Caco-2 (cell line): Measurements from ENCODE around the gene CPAMD8. TPM values are rescaled to one million over a fixed set of nuclear protein-coding genes. Genes with fewer than 3 reads are reported as not detected.
"Not testable (repeated sequence)": the region's sequence is repeated elsewhere in the genome, so short reads cannot be mapped to it uniquely, and the experiment has no call there.

Experiments used
- BruUV-seq: library from RNA; stranded (reverse); fragments of 400-500 nt; replicated peaks from 2 replicates; lab custom pipeline; 2021; lab: Mats Ljungman, UMichigan
- CTCF ChIA-PET: fragments of 300-600 bp; sonication (Branson Sonifier 250); formaldehyde crosslinking; loops from one replicate; lab custom pipeline; 2022; ENCODE audit warnings: antibody characterized with exemption; lab: Charles Lee
- POLR2A ChIA-PET: fragments of 300-600 bp; sonication (Branson Sonifier 250); formaldehyde crosslinking; loops from one replicate; lab custom pipeline; 2022; ENCODE audit warnings: antibody characterized with exemption; lab: Charles Lee
- DNase-seq, 2 experiments: peaks; one replicate each; pipeline versions ENCODE4 v3.0.0 to v3.0.0-alpha.2; 2020 to 2022
- H3K27me3 ChIP-seq: replicated peaks from 2 replicates; pipeline ENCODE4 v1.6.0; 2011; ENCODE audit warnings: low read length; ENCODE audit not compliant: control insufficient read depth, insufficient read depth
- H3K36me3 ChIP-seq: 2 replicates; pipeline ENCODE4 v1.5.1; 2011; ENCODE audit warnings: low read length; ENCODE audit not compliant: control insufficient read depth, insufficient read depth
- H3K4me1 ChIP-seq: fragments of 250-450 bp; sonication (Bioruptor Pico); 2 replicates; pipeline ENCODE4 v1.5.1; 2020; ENCODE audit warnings: mild to moderate bottlenecking
- H3K4me3 ChIP-seq: 2 replicates; pipeline ENCODE4 v1.5.1; 2011; ENCODE audit warnings: low read depth, mild to moderate bottlenecking, control low read depth, low read length
- H3K9me3 ChIP-seq: fragments of 250-450 bp; sonication (Bioruptor Pico); 2 replicates; pipeline ENCODE4 v1.5.1; 2020; ENCODE audit warnings: mild to moderate bottlenecking, moderate library complexity
- H3K27ac Mint-ChIP-seq: one replicate; pipeline ENCODE4 v1.8.0; 2022; ENCODE audit warnings: mixed read lengths; ENCODE audit not compliant: unreplicated experiment
- H3K27me3 Mint-ChIP-seq: one replicate; pipeline ENCODE4 v1.8.0; 2022; ENCODE audit warnings: mixed read lengths; ENCODE audit not compliant: insufficient read depth, unreplicated experiment
- H3K36me3 Mint-ChIP-seq: one replicate; pipeline ENCODE4 v1.8.0; 2022; ENCODE audit warnings: mild to moderate bottlenecking, mixed read lengths; ENCODE audit not compliant: insufficient read depth, unreplicated experiment
- H3K4me1 Mint-ChIP-seq: one replicate; pipeline ENCODE4 v1.8.0; 2022; ENCODE audit warnings: low read depth, mixed read lengths; ENCODE audit not compliant: unreplicated experiment
- H3K4me3 Mint-ChIP-seq: one replicate; pipeline ENCODE4 v1.8.0; 2022; ENCODE audit warnings: mild to moderate bottlenecking, moderate library complexity, mixed read lengths; ENCODE audit not compliant: unreplicated experiment
- H3K9me3 Mint-ChIP-seq: one replicate; pipeline ENCODE4 v1.8.0; 2022; ENCODE audit warnings: mixed read lengths; ENCODE audit not compliant: unreplicated experiment
- intact Hi-C: fragments of 100-400 bp; cut with micrococcal nuclease; formaldehyde crosslinking; loops from one replicate; pipeline ENCODE4 v1.10.0; 2022; ENCODE audit not compliant: unreplicated experiment
- total RNA-seq: library from RNA; stranded (reverse); gene quantifications from 2 replicates; pipeline ENCODE4 v1.2.3, GENCODE V29; 2022
- TF ChIP-seq, protein P1 (sequence below), 2 experiments: fragments of 200-600 bp in 1 of 2; IDR thresholded peaks; 1 replicate in 1 of 2; 2 replicates in 1 of 2; pipeline versions ENCODE4 v1.5.1 to v1.8.0; 2011 to 2022; ENCODE audit warnings: antibody characterized with exemption in 1 of 2, control low read depth in 1 of 2, inconsistent platforms in 1 of 2, low read depth in 1 of 2, low read length in 1 of 2, mild to moderate bottlenecking in 1 of 2, moderate library complexity in 1 of 2; ENCODE audit not compliant: insufficient read depth in 1 of 2, severe bottlenecking in 1 of 2, unreplicated experiment in 1 of 2

Gene CPAMD8
- total RNA-seq, 1 experiment from 2014 or later = 1.1 TPM

DNA sequence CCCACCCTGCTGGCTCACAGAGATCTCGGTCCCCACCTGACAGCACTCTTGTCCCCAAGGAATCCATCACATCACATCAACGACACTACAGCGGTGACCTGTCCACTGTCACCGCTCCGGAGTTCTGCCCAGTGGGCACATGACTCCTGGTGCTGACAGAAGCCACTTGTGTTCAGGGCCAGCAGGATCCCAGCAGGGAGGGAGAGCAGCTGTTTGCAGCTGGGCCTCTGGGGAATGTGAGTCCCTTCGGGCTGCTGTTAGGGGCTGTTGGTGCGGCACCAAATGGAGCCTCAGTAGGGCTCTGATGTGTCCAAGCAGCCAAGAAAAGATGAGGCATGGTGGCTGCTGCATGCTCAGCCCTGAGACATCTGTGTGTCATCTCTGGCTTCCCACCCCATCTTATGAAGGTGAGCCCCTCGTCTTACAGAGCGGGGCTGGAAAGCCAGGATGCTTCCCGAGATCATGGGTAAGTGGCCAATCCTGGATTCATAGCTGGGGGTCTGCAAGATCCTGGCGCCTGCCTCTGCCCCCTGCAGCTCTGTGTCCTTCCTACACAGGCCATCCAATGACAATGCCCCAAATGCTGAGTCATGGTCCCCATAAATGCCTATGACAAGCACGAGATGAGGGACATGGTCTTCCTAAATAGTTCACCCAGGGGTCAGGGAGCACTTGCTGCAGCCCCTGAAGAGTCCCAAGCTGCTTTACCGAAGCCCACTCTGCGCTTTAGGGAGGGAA is 81.8 kb downstream of the CPAMD8 start:
- no peaks in the 10 kb centered on the region for H3K9me3 ChIP-seq
- H3K27me3 ChIP-seq = no peaks in the 10 kb centered on the region
- Mint-ChIP-seq H3K27ac (no peak overlapping the region), H3K36me3 (no peaks in the 10 kb centered on the region), H3K27me3 (peaks cover 9% of the 10 kb centered on the region), H3K4me3 (no peak overlapping the region), H3K4me1 (no peaks in the 10 kb centered on the region), H3K9me3 (peaks cover 9% of the 10 kb centered on the region)
- BruUV-seq = no TSS peak
- no peaks in the 10 kb centered on the region for H3K36me3 ChIP-seq
- ChIA-PET POLR2A (no interaction called here), CTCF (no interaction called here)
- no peak for DNase-seq
- H3K4me1 ChIP-seq = no peaks in the 10 kb centered on the region
- intact Hi-C loops = no loop called here
- TF ChIP-seq, protein P1, sequence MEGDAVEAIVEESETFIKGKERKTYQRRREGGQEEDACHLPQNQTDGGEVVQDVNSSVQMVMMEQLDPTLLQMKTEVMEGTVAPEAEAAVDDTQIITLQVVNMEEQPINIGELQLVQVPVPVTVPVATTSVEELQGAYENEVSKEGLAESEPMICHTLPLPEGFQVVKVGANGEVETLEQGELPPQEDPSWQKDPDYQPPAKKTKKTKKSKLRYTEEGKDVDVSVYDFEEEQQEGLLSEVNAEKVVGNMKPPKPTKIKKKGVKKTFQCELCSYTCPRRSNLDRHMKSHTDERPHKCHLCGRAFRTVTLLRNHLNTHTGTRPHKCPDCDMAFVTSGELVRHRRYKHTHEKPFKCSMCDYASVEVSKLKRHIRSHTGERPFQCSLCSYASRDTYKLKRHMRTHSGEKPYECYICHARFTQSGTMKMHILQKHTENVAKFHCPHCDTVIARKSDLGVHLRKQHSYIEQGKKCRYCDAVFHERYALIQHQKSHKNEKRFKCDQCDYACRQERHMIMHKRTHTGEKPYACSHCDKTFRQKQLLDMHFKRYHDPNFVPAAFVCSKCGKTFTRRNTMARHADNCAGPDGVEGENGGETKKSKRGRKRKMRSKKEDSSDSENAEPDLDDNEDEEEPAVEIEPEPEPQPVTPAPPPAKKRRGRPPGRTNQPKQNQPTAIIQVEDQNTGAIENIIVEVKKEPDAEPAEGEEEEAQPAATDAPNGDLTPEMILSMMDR (IDR thresholded peaks at IDR 0.05; ENCODE audit: insufficient read depth in 1 of 2, low read depth in 1 of 2, low read length in 1 of 2, severe bottlenecking in 1 of 2, unreplicated experiment in 1 of 2) = no peak
- no peak overlapping the region for H3K4me3 ChIP-seq

DNA sequence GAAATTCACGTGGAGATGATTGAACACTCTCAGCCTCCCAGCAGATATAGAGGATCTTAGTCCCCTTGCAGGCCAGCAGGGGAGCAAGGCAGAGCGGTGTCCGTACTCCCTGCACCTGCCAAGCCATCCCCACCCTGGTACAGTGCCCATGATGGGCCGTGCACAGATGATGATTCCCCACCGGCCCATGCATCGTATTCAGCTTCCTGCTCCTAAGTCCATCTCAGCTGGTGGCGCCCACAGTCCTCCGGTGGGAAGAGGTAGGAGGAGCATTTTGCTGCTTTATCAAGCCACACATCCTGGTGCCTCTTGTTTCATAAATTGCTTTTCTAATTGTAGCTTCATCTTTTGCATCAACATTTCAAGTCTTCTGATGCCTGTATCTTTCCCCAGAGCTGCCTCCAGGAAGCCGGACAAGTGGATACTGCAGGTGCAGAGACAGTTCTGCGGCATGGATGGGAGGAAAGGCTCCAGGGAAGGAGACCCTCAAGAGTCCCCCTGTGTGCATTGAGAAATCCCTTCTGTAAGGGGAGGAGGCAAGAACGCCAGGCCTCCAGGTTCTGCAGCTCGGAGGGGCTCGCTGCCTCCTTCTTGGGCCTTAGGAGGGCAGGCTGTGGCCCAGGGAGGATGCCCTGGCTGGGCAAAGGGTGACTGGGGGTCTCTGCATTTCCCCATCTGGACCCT is 82.5 kb downstream of the CPAMD8 start:
- Mint-ChIP-seq H3K4me1 (no peaks in the 10 kb centered on the region), H3K27me3 (peaks cover 5% of the 10 kb centered on the region), H3K27ac (no peak overlapping the region), H3K4me3 (no peak overlapping the region), H3K36me3 (no peaks in the 10 kb centered on the region), H3K9me3 (peaks cover 9% of the 10 kb centered on the region)
- Histone ChIP-seq H3K4me3 (no peak overlapping the region), H3K9me3 (no peaks in the 10 kb centered on the region), H3K36me3 (no peaks in the 10 kb centered on the region), H3K4me1 (no peaks in the 10 kb centered on the region), H3K27me3 (no peaks in the 10 kb centered on the region)
- CTCF ChIA-PET = no interaction called here
- no TSS peak for BruUV-seq
- intact Hi-C loops = no loop called here
- TF ChIP-seq, protein P1 (IDR thresholded peaks at IDR 0.05; ENCODE audit: insufficient read depth in 1 of 2, low read depth in 1 of 2, low read length in 1 of 2, severe bottlenecking in 1 of 2, unreplicated experiment in 1 of 2) = no peak
- no peak for DNase-seq
- POLR2A ChIA-PET = no interaction called here

- H3K36me3 ChIP-seq, intact Hi-C loops, POLR2A ChIA-PET, BruUV-seq, H3K4me1 Mint-ChIP-seq, H3K9me3 ChIP-seq, DNase-seq, H3K27me3 ChIP-seq, H3K4me3 ChIP-seq, H3K27ac Mint-ChIP-seq, CTCF ChIA-PET, H3K4me1 ChIP-seq, H3K9me3 Mint-ChIP-seq, H3K4me3 Mint-ChIP-seq, H3K36me3 Mint-ChIP-seq, H3K27me3 Mint-ChIP-seq: not testable (repeated sequence)
Measured at GRCh38 chr19:16943090-16943489, 83.5 kb downstream of the CPAMD8 start.
